ENCODE data around the gene ATL3. TPM values are rescaled to one million over a fixed set of nuclear protein-coding genes. Genes with fewer than 3 reads are reported as not detected.

The ATL3 gene
- total and polyA plus RNA-seq, 4 donors: 5.9 to 33.6 (median 16.2) TPM

DNA sequence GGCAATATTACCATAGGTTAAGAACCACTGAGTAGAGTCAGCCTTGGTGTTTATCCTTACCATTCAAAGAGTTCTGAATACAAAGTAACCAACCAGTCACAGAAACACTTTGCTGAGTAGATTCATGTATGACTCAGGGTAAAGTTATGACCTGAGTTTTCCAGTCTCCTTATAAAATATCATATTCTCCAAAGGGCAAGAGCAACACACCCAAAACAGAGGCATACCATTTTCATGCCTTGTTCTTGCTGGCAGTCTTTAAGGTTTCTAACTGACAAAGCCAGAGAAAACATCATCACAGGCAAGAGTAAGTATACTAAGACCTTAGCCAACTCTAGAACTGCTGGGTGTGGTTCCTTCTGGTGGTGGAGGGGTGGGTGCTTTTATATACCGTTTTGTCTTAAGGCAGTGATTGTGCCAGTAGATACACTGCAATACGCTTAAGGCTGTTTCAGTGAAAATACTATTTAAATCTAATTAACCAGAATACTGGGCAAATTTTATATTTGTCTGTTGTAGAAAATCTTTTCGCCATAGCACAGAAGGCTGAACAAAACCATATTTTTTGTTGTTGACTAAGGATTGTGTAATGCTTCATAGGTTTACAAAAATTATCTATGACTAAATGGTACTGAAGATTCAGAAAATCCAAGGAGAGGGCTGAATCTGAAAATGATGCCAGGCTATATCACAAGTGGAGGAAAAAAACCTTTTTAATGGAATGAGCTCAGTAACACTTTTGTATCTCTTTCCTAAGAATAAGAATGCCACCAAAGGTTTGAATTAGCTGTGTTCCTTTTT, 3.0 kb downstream of the ATL3 start:
- Histone ChIP-seq H3K9ac (ENCODE audit: low read depth in 1 of 2, low read length in 2 of 2) (no peak overlapping the region), H3K4me3 (ENCODE audit: low read depth in 1 of 3, low read length in 3 of 3) (no peak overlapping the region), H3K4me1 (ENCODE audit: control insufficient read depth in 4 of 4, insufficient read depth in 4 of 4, low read length in 3 of 4) (peaks cover 5 to 11% (median 9%) of the 10 kb centered on the region in 4 donors), H3K27me3 (ENCODE audit: control insufficient read depth in 4 of 4, insufficient read depth in 4 of 4, low read length in 3 of 4) (no peaks in the 10 kb centered on the region), H3K27ac (ENCODE audit: low read depth in 1 of 2, low read length in 2 of 2) (no peak overlapping the region), H3K36me3 (ENCODE audit: control insufficient read depth in 4 of 4, insufficient read depth in 3 of 4, low read depth in 1 of 4, low read length in 3 of 4) (peaks cover 0 to 2% (median 0%) of the 10 kb centered on the region in 4 donors), H3K9me3 (ENCODE audit: control insufficient read depth in 4 of 4, low read length in 3 of 4) (no peaks in the 10 kb centered on the region)
- WGBS: 86% methylated on average over 3 of the region's 3 CpGs
- TF ChIP-seq SP1 (IDR thresholded peaks at IDR 0.05) (no peak), FOXA1 (IDR thresholded peaks at IDR 0.05) (no peak), GABPA (IDR thresholded peaks at IDR 0.05 in 1 of 2, conservative IDR thresholded peaks at IDR 0.05 in 1 of 2) (no peak), ATF3 (IDR thresholded peaks at IDR 0.05) (no peak), HNF4G (IDR thresholded peaks at IDR 0.05) (no peak), RAD21 (IDR thresholded peaks at IDR 0.05) (no peak), EGR1 (IDR thresholded peaks at IDR 0.05; ENCODE audit: low read depth in 2 of 2) (no peak), JUND (IDR thresholded peaks at IDR 0.05) (no peak), FOXA2 (IDR thresholded peaks at IDR 0.05) (no peak), MAX (IDR thresholded peaks at IDR 0.05) (no peak), RXRA (IDR thresholded peaks at IDR 0.05) (no peak), TAF1 (conservative IDR thresholded peaks at IDR 0.05) (no peak), HNF4A (conservative IDR thresholded peaks at IDR 0.05) (no peak)
- TF ChIP-seq, protein P1, sequence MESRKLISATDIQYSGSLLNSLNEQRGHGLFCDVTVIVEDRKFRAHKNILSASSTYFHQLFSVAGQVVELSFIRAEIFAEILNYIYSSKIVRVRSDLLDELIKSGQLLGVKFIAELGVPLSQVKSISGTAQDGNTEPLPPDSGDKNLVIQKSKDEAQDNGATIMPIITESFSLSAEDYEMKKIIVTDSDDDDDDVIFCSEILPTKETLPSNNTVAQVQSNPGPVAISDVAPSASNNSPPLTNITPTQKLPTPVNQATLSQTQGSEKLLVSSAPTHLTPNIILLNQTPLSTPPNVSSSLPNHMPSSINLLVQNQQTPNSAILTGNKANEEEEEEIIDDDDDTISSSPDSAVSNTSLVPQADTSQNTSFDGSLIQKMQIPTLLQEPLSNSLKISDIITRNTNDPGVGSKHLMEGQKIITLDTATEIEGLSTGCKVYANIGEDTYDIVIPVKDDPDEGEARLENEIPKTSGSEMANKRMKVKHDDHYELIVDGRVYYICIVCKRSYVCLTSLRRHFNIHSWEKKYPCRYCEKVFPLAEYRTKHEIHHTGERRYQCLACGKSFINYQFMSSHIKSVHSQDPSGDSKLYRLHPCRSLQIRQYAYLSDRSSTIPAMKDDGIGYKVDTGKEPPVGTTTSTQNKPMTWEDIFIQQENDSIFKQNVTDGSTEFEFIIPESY (IDR thresholded peaks at IDR 0.05): no peak
- TF ChIP-seq, protein P2, sequence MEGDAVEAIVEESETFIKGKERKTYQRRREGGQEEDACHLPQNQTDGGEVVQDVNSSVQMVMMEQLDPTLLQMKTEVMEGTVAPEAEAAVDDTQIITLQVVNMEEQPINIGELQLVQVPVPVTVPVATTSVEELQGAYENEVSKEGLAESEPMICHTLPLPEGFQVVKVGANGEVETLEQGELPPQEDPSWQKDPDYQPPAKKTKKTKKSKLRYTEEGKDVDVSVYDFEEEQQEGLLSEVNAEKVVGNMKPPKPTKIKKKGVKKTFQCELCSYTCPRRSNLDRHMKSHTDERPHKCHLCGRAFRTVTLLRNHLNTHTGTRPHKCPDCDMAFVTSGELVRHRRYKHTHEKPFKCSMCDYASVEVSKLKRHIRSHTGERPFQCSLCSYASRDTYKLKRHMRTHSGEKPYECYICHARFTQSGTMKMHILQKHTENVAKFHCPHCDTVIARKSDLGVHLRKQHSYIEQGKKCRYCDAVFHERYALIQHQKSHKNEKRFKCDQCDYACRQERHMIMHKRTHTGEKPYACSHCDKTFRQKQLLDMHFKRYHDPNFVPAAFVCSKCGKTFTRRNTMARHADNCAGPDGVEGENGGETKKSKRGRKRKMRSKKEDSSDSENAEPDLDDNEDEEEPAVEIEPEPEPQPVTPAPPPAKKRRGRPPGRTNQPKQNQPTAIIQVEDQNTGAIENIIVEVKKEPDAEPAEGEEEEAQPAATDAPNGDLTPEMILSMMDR (IDR thresholded peaks at IDR 0.05; ENCODE audit: low read depth, low read length, missing input control): no peak
- no peak for DNase-seq (ENCODE audit: low spot score)

GRCh38 chr11:63666874-63667273, 4.3 kb downstream of the ATL3 start:
- DNase-seq (ENCODE audit: low spot score): no peak
- no peak overlapping the region for H3K27ac ChIP-seq (ENCODE audit: low read depth in 1 of 2, low read length in 2 of 2)
- WGBS: 92% methylated on average over 4 of the region's 4 CpGs
- peaks cover 5 to 11% (median 7%) of the 10 kb centered on the region in 4 donors for H3K4me1 ChIP-seq (ENCODE audit: control insufficient read depth in 4 of 4, insufficient read depth in 4 of 4, low read length in 3 of 4)
- no peak overlapping the region for H3K4me3 ChIP-seq (ENCODE audit: low read depth in 1 of 3, low read length in 3 of 3)
- TF ChIP-seq YY1 (IDR thresholded peaks at IDR 0.05) (no peak), HNF4A (conservative IDR thresholded peaks at IDR 0.05) (no peak), HNF4G (IDR thresholded peaks at IDR 0.05) (no peak), RAD21 (IDR thresholded peaks at IDR 0.05) (no peak), GABPA (IDR thresholded peaks at IDR 0.05 in 1 of 2, conservative IDR thresholded peaks at IDR 0.05 in 1 of 2) (no peak)
- no peak overlapping the region for H3K9ac ChIP-seq (ENCODE audit: low read depth in 1 of 2, low read length in 2 of 2)
- no peaks in the 10 kb centered on the region for H3K9me3 ChIP-seq (ENCODE audit: control insufficient read depth in 4 of 4, low read length in 3 of 4)
- peaks cover 0 to 2% (median 0%) of the 10 kb centered on the region in 4 donors for H3K36me3 ChIP-seq (ENCODE audit: control insufficient read depth in 4 of 4, insufficient read depth in 3 of 4, low read depth in 1 of 4, low read length in 3 of 4)
- no peaks in the 10 kb centered on the region for H3K27me3 ChIP-seq (ENCODE audit: control insufficient read depth in 4 of 4, insufficient read depth in 4 of 4, low read length in 3 of 4)

All from liver (tissue), 9 donors.